HepG2 (cell line): ENCODE data around the gene MRPS2. TPM values are rescaled to one million over a fixed set of nuclear protein-coding genes. Genes with fewer than 3 reads are reported as not detected.

ENCODE experiments used
- ATAC-seq: fragments of 200-7000 bp; cut with Tn5 transposase; 3 replicates; pipeline ENCODE4 v1.9.1; 2020; ENCODE audit warnings: mild to moderate bottlenecking, moderate library complexity
- BruUV-seq: library from RNA; stranded (reverse); fragments of 400-500 nt; replicated peaks from 2 replicates; lab custom pipeline; 2021; lab: Mats Ljungman, UMichigan
- CTCF ChIA-PET: fragments of 300-600 bp; formaldehyde crosslinking; extraction: SDS; loops from one replicate; lab custom pipeline; 2021; ENCODE audit warnings: low total read pairs, inconsistent platforms, low intra/inter-chr PET ratio; lab: Yijun Ruan, JAX
- POLR2A ChIA-PET: fragments of 350-600 bp; sonication (Branson Sonifier 250); formaldehyde crosslinking; loops from one replicate; lab custom pipeline; 2020; ENCODE audit warnings: antibody characterized with exemption, inconsistent platforms; lab: Yijun Ruan, JAX
- DNase-seq: peaks from one replicate; pipeline ENCODE4 v3.0.0-alpha.2; 2015; ENCODE audit warnings: low spot score
- FAIRE-seq: peaks from 3 replicates; lab custom pipeline; 2011; peaks lifted over from hg19 to GRCh38; lab: Jason Lieb, UNC
- H2AFZ ChIP-seq: one replicate; pipeline ENCODE4 v1.6.1; 2011; ENCODE audit warnings: low read length, inconsistent platforms
- H3K27ac ChIP-seq: fragments of 300-600 bp; 3 replicates; pipeline ENCODE4 v1.8.0; 2011; ENCODE audit warnings: mixed run types, mild to moderate bottlenecking, mixed read lengths, low read length, inconsistent platforms; ENCODE audit not compliant: insufficient read depth; ENCODE audit errors: extremely low read length
- H3K27me3 ChIP-seq, 2 experiments: fragments of 200-600 bp in 1 of 2; 2 replicates in 1 of 2; 3 replicates in 1 of 2; pipeline versions ENCODE4 v1.6.0 to v1.8.0; 2011; ENCODE audit warnings: low read length in 2 of 2, mild to moderate bottlenecking in 2 of 2, moderate library complexity in 2 of 2, inconsistent platforms in 1 of 2; ENCODE audit not compliant: insufficient read depth in 2 of 2, control insufficient read depth in 1 of 2
- H3K36me3 ChIP-seq, 2 experiments: fragments of 200-600 bp in 1 of 2; replicated peaks in 1 of 2; 2 replicates in 1 of 2; 3 replicates in 1 of 2; pipeline versions ENCODE4 v1.5.1 to v1.8.0; 2011; ENCODE audit warnings: low read length in 2 of 2, inconsistent platforms in 1 of 2; ENCODE audit not compliant: insufficient read depth in 2 of 2, control insufficient read depth in 1 of 2
- H3K4me1 ChIP-seq: 2 replicates; pipeline ENCODE4 v1.5.1; 2012; ENCODE audit warnings: low read length, inconsistent platforms; ENCODE audit not compliant: insufficient read depth
- H3K4me2 ChIP-seq: 2 replicates; pipeline ENCODE4 v1.6.0; 2011; ENCODE audit warnings: low read depth, low read length, inconsistent platforms
- H3K4me3 ChIP-seq, 3 experiments: fragments of 200-600 bp in 1 of 3; sonication (generic), shearing (Covaris generic) in 1 of 3; replicated peaks in 1 of 3; 2 replicates each; pipeline ENCODE4 v1.5.1; 2011 to 2016; ENCODE audit warnings: low read length in 3 of 3, inconsistent platforms in 2 of 3, low read depth in 2 of 3, mild to moderate bottlenecking in 2 of 3, control low read depth in 1 of 3, mixed read lengths in 1 of 3; ENCODE audit not compliant: insufficient read depth in 1 of 3
- H3K79me2 ChIP-seq: one replicate; pipeline ENCODE4 v1.6.1; 2011; ENCODE audit warnings: low read length, inconsistent platforms; ENCODE audit not compliant: insufficient read depth
- H3K9ac ChIP-seq: 2 replicates; pipeline ENCODE4 v1.6.0; 2011; ENCODE audit warnings: mild to moderate bottlenecking, low read depth, low read length, inconsistent platforms; ENCODE audit not compliant: insufficient read depth
- H3K9me3 ChIP-seq: 2 replicates; pipeline ENCODE4 v1.5.1; 2012; ENCODE audit warnings: mild to moderate bottlenecking, low read length
- H4K20me1 ChIP-seq: 2 replicates; pipeline ENCODE4 v1.6.0; 2011; ENCODE audit warnings: inconsistent platforms, mild to moderate bottlenecking, low read length, moderate library complexity; ENCODE audit not compliant: insufficient read depth
- SMARCE1 ChIP-seq: fragments of 450-650 bp; IDR thresholded peaks from 2 replicates; pipeline ENCODE4 v1.6.1; 2017; ENCODE audit warnings: borderline replicate concordance
- ZBTB4 ChIP-seq: sonication (generic); formaldehyde crosslinking; IDR thresholded peaks from 2 replicates; pipeline ENCODE4 v1.4.0; 2020; ENCODE audit warnings: missing genetic modification reagents, mild to moderate bottlenecking, borderline replicate concordance
- ZFP37 ChIP-seq: sonication (generic); formaldehyde crosslinking; IDR thresholded peaks from 2 replicates; pipeline ENCODE4 v1.4.0; 2020; ENCODE audit warnings: missing genetic modification reagents, borderline replicate concordance
- ZNF10 ChIP-seq: sonication (generic); formaldehyde crosslinking; IDR thresholded peaks from 2 replicates; pipeline ENCODE4 v1.4.0; 2020; ENCODE audit warnings: mild to moderate bottlenecking, low read depth, missing genetic modification reagents, borderline replicate concordance
- ZNF225 ChIP-seq: sonication (generic); formaldehyde crosslinking; IDR thresholded peaks from 2 replicates; pipeline ENCODE4 v1.4.0; 2020; ENCODE audit warnings: mild to moderate bottlenecking, missing genetic modification reagents
- ZNF281 ChIP-seq: sonication (generic); formaldehyde crosslinking; IDR thresholded peaks from 2 replicates; pipeline ENCODE4 v1.4.0; 2020; ENCODE audit warnings: missing genetic modification reagents, borderline replicate concordance
- WGBS: methylation state at CpG from one replicate; pipeline ENCODE4 v1.1.6; 2017; ENCODE audit warnings: low lambda C conversion rate; 5-methylcytosine and 5-hydroxymethylcytosine counted together
- in situ Hi-C: cut with HindIII; loops from 2 replicates; pipeline ENCODE4 v1.10.0; 2017; ENCODE audit warnings: low pct_unique_long_range_greater_than_20kb; ENCODE audit not compliant: extremely low pct_ligation_motif_present
- intact Hi-C: fragments of 100-400 bp; cut with micrococcal nuclease; formaldehyde crosslinking; loops from one replicate; pipeline ENCODE4 v1.10.0; 2022; ENCODE audit not compliant: unreplicated experiment
- polyA plus RNA-seq, 8 experiments: library from polyadenylated mRNA; depleted of rRNA in 3 of 8; stranded (reverse) in 7 of 8; unstranded in 1 of 8; fragments of >200 nt; fragmentation: Illumina TruSeq in 4 of 8; extraction: Trizol in 4 of 8; gene quantifications; 2 replicates each; pipeline versions ENCODE4 v1.2.1 to v1.2.3, GENCODE V29; 2011 to 2016; ENCODE audit warnings: low read depth in 4 of 8, missing spikeins in 1 of 8, mixed read lengths in 1 of 8; ENCODE audit not compliant: insufficient read depth in 1 of 8
- total RNA-seq, 5 experiments: library from RNA; depleted of rRNA; stranded (reverse); fragments of >200 nt; fragmentation: Illumina TruSeq; extraction: Trizol; gene quantifications; 2 replicates each; pipeline ENCODE4 v1.2.3, GENCODE V29; 2016; ENCODE audit warnings: low read depth in 1 of 5
- TF ChIP-seq, protein P1 (sequence below): sonication (generic); formaldehyde crosslinking; IDR thresholded peaks from 2 replicates; pipeline ENCODE4 v1.5.1; 2020; ENCODE audit warnings: missing genetic modification reagents, mild to moderate bottlenecking, borderline replicate concordance

The MRPS2 gene
- total and polyA plus RNA-seq, 2 of the 13 experiments (the other 11 are each of a cell fraction or from before 2014, with no cell fraction given) = 44.4 to 86.7 TPM

DNA sequence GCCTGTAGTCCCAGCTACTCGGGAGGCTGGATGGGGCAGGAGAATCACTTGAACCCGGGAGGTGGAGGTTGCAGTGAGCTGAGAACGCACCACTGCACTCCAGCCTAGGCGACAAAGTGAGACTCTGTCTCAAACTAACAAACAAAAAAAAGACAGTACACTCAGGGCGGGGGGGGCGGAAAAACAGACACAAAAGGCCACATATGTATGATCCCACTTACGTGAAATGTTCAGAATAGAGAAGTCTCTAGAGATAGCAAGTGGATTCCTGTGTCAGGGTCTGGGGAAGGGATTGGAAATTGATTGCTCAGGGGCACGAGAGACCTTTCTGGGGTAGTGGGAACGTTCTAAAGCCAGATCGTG lies 11.7 kb downstream of the MRPS2 start:
- CTCF ChIA-PET = no interaction called here
- Histone ChIP-seq H3K36me3 (no peaks in the 10 kb centered on the region), H3K4me1 (peaks cover 3% of the 10 kb centered on the region; the same call in 1 of the 2 replicates), H3K4me3 (no peak overlapping the region), H4K20me1 (no peaks in the 10 kb centered on the region), H3K9ac (no peak overlapping the region), H3K27ac (no peak overlapping the region), H3K27me3 (peaks cover 5 to 48% of the 10 kb centered on the region in 2 experiments; a peak in 4 of 5 replicates), H2AFZ (no peak overlapping the region), H3K79me2 (no peaks in the 10 kb centered on the region), H3K4me2 (no peak overlapping the region), H3K9me3 (no peaks in the 10 kb centered on the region)
- intact Hi-C loops (no loop called here), in situ Hi-C loops (no loop called here)
- BruUV-seq = no TSS peak
- POLR2A ChIA-PET = no interaction called here
- TF ChIP-seq ZNF281 (CRISPR knock-in tag) = no peak
- DNase-seq (no peak), FAIRE-seq (no peak), ATAC-seq (no peak)
- 23% methylated on average over 10 of the region's 10 CpGs for WGBS

GRCh38 chr9:135512904-135513303 lies 12.4 kb downstream of the MRPS2 start:
- WGBS = 20% methylated on average over 2 of the region's 7 CpGs
- POLR2A ChIA-PET = no interaction called here
- H3K27ac ChIP-seq = no peak overlapping the region
- in situ Hi-C loops (no loop called here), intact Hi-C loops (no loop called here)
- no peaks in the 10 kb centered on the region for H3K4me1 ChIP-seq
- H3K79me2 ChIP-seq = no peaks in the 10 kb centered on the region
- no TSS peak for BruUV-seq
- CTCF ChIA-PET = no interaction called here
- H3K4me3 ChIP-seq = no peak overlapping the region
- H3K4me2 ChIP-seq = no peak overlapping the region
- ATAC-seq (no peak), FAIRE-seq (no peak), DNase-seq (no peak)
- H2AFZ ChIP-seq = no peak overlapping the region
- H3K27me3 ChIP-seq = peaks cover 5 to 49% of the 10 kb centered on the region in 2 experiments; a peak in 4 of 5 replicates
- H4K20me1 ChIP-seq = no peaks in the 10 kb centered on the region
- H3K9me3 ChIP-seq = no peaks in the 10 kb centered on the region
- no peak overlapping the region for H3K9ac ChIP-seq
- H3K36me3 ChIP-seq = no peaks in the 10 kb centered on the region
- TF ChIP-seq ZNF225 (CRISPR knock-in tag) = no peak
- TF ChIP-seq SMARCE1 = no peak
- no peak for TF ChIP-seq ZBTB4 (CRISPR knock-in tag)
- TF ChIP-seq, protein P1, sequence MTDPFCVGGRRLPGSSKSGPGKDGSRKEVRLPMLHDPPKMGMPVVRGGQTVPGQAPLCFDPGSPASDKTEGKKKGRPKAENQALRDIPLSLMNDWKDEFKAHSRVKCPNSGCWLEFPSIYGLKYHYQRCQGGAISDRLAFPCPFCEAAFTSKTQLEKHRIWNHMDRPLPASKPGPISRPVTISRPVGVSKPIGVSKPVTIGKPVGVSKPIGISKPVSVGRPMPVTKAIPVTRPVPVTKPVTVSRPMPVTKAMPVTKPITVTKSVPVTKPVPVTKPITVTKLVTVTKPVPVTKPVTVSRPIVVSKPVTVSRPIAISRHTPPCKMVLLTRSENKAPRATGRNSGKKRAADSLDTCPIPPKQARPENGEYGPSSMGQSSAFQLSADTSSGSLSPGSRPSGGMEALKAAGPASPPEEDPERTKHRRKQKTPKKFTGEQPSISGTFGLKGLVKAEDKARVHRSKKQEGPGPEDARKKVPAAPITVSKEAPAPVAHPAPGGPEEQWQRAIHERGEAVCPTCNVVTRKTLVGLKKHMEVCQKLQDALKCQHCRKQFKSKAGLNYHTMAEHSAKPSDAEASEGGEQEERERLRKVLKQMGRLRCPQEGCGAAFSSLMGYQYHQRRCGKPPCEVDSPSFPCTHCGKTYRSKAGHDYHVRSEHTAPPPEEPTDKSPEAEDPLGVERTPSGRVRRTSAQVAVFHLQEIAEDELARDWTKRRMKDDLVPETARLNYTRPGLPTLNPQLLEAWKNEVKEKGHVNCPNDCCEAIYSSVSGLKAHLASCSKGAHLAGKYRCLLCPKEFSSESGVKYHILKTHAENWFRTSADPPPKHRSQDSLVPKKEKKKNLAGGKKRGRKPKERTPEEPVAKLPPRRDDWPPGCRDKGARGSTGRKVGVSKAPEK (CRISPR knock-in tag) = no peak
- no peak for TF ChIP-seq ZNF10
- TF ChIP-seq ZFP37 = no peak
